RWPE1 (cell line): ENCODE results near the gene GPN3.

Source experiments
- CTCF ChIA-PET: fragments of 350-600 bp; sonication (Branson Sonifier 250); formaldehyde crosslinking; extraction: SDS; loops from one replicate; lab custom pipeline; 2021; lab: Yijun Ruan, JAX
- POLR2A ChIA-PET: fragments of 400-600 bp; formaldehyde crosslinking; extraction: SDS; loops from one replicate; lab custom pipeline; 2020; ENCODE audit warnings: antibody characterized with exemption; ENCODE audit not compliant: low non-redundant PET; lab: Yijun Ruan, JAX
- DNase-seq: peaks from one replicate; pipeline ENCODE4 v3.0.0; 2012; ENCODE audit warnings: low spot score
- H3K27ac ChIP-seq: fragments of 450-650 bp; 2 replicates; pipeline ENCODE4 v1.5.1; 2017
- TF ChIP-seq, protein P1 (sequence below): fragments of 450-650 bp; conservative IDR thresholded peaks from 2 replicates; pipeline ENCODE4 v1.5.1; 2017; ENCODE audit warnings: low read depth, mild to moderate bottlenecking

GPN3 gene

DNA sequence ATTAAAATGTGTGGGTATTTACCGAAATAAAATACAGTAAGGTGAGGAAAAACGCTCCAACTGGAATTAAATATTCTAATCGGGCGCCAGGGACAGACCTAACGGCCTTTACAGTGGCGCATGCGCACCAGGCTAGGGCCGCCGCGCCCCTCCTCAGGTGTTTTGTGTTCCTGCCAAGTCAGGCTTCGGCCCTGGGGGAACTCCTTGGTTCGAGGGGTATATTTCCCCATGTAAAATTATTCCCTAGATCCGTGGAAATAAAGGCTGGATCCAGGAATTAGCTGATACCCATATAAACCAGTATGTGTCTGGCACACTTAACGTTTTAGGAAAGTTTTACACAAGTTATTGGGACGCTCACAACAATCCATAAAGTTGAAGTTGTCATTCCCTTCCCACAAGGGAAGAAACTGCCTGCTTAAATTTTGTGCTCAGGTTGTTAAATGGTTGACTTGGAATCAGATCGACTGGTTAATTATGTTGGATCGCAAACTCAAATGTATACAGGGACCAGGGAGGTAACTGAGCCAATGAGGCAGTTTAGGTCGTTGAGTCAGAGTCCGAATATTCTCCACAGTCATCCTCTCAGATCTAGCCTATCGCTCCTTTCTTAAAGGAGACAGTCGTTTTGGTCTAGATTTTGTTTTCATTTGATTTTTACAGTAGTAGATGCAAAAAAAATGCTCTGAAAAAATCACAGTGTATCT is 63.9 kb downstream of the GPN3 start:
- TF ChIP-seq, protein P1, sequence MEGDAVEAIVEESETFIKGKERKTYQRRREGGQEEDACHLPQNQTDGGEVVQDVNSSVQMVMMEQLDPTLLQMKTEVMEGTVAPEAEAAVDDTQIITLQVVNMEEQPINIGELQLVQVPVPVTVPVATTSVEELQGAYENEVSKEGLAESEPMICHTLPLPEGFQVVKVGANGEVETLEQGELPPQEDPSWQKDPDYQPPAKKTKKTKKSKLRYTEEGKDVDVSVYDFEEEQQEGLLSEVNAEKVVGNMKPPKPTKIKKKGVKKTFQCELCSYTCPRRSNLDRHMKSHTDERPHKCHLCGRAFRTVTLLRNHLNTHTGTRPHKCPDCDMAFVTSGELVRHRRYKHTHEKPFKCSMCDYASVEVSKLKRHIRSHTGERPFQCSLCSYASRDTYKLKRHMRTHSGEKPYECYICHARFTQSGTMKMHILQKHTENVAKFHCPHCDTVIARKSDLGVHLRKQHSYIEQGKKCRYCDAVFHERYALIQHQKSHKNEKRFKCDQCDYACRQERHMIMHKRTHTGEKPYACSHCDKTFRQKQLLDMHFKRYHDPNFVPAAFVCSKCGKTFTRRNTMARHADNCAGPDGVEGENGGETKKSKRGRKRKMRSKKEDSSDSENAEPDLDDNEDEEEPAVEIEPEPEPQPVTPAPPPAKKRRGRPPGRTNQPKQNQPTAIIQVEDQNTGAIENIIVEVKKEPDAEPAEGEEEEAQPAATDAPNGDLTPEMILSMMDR: no peak
- ChIA-PET POLR2A (interaction anchor here (0.6 kb wide), 1 partner anchor 444 kb away, joined by 3 read pairs; no protein-coding TSS in a partner anchor), CTCF (interaction anchor here (0.6 kb wide), 1 partner anchor 10 kb away, joined by 3 read pairs; no protein-coding TSS in a partner anchor)

DNA sequence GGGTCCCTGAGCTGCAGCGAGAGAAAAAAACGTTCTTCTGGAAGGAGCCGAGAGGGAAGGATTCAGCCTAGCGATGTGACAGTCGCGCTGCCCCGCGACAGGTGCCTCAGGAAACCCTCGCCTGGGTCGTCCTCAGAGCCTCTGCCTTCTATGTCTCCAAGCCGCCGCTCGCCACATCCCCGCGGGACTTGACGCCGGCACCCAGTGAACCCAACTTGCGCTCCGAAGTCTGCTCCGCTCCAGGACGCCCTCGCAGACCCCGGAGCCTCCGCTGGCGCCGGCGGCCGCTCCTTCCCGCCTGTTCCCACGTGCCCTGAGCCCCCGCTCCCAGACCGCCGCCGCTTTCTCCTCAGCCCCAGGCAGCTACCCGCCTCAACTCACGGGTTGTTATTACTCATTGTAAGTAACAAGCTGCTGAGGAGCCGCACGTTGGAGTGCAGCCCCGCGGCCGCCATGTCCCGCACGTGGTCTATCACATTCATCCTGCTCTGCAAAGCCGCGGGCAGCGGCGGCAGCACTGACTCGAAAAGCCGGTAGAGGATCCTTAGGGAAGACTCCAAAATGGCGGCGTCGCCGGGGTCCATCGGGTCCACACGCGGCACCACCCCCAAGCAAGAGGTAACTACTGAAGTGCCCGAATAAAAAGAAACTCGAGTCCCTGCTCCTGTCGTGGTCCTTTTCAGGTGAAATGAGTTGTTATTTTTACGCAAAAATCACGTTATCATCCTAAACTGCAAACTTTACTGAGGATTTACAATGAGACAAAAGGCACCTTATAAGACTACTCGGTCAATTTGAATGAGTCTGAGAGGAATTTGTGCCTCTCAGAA is 64.7 kb downstream of the GPN3 start, which contains the start of gene ANAPC7:
Gene ANAPC7, minus strand, starts transcription at position 563 of the 830 bp plus-strand sequence. Its CDS starts 81 bp downstream, at position 482.
- ChIA-PET CTCF (interaction anchor here (0.5 kb wide), 1 partner anchor 24 kb away, joined by 4 read pairs; no protein-coding TSS in a partner anchor), POLR2A (no interaction called here)
- DNase-seq: peak; percentile 97
- H3K27ac ChIP-seq: peak within 1 kb of the TSS; percentile 88
- TF ChIP-seq, protein P1: no peak

More for the DNA sequence above, 63.9 kb downstream of the GPN3 start:
- H3K27ac ChIP-seq: peak overlapping the region; percentile 88
- DNase-seq: peak; percentile 95
